Measurements from ENCODE around the gene RAB13.
"Not testable (repeated sequence)": the region's sequence is repeated elsewhere in the genome, so short reads cannot be mapped to it uniquely, and the experiment has no call there.

Gene RAB13

DNA sequence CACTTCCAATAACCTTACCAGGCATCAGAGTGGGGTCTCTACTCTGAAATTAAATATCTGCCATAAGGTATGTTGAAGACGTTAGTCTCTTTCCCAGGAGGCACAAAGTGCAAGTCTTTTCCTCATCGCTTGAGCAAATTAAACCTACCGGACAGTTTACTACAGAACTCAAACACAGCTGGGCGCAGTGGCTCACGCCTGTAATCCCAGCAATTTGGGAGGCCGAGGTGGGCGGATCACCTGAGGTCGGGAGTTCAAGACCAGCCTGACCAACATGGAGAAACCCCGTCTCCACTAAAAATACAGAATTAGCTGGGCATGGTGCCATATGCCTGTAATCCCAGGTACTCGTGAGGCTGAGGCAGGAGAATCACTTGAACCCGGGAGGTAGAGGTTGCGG is 7.0 kb downstream of the RAB13 start:
- H3K4me3 ChIP-seq (ENCODE audit: low read depth in 1 of 2, low read length in 2 of 2); H3K27me3 ChIP-seq (ENCODE audit: control insufficient read depth in 1 of 2, insufficient read depth in 2 of 2, low read length in 2 of 2); H3K9me3 ChIP-seq (ENCODE audit: control insufficient read depth in 1 of 2, low read length in 2 of 2); H3K9ac ChIP-seq (ENCODE audit: low read depth in 1 of 2, low read length in 2 of 2); H3K27ac ChIP-seq (ENCODE audit: low read depth, low read length): not testable (repeated sequence)
- H3K4me1 ChIP-seq (ENCODE audit: control insufficient read depth in 1 of 2, insufficient read depth in 2 of 2, low read length in 2 of 2), result peaks cover 15% of the 10 kb centered on the region in 2 donors
- peaks cover 6 to 20% of the 10 kb centered on the region in 2 donors for H3K36me3 ChIP-seq (ENCODE audit: control insufficient read depth in 1 of 2, insufficient read depth in 2 of 2, low read length in 2 of 2)

DNA sequence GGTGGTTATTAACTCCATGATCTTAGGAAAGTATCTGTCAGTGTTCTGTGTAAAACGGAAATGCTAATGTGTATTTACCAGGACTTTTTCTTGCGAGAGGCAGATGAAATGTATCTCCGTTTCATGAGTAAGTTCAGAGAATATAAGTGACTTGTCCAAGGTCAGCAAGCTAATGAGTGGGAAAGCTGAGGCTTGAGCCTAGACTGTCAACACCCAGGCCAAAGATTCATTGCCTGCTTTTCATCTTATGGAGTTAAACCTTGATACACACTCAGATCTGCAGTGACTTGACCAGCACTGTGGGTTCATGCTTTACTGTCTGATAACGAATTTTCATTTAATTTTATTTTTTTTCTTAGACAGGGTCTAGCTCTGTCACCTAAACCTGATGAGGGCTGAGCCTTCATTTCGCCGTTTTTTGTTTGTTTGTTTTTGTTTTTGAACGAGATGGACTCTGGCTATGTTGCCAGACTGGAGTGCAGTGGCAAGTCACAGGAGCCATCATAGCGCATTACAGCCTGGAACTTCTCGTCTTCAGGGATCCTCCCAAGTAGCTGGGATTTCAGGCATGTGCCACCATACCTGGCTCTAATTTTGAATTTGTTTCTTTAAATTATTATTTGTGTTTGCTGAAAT is 7.7 kb downstream of the RAB13 start:
- H3K9me3 ChIP-seq (ENCODE audit: control insufficient read depth in 1 of 2, low read length in 2 of 2), result no peaks in the 10 kb centered on the region
- peaks cover 15% of the 10 kb centered on the region in 2 donors for H3K4me1 ChIP-seq (ENCODE audit: control insufficient read depth in 1 of 2, insufficient read depth in 2 of 2, low read length in 2 of 2)
- peak overlapping the region; percentile 87 for H3K27ac ChIP-seq (ENCODE audit: low read depth, low read length)
- peak overlapping the region; percentile 98 for H3K4me3 ChIP-seq (ENCODE audit: low read depth in 1 of 2, low read length in 2 of 2)
- peak overlapping the region; percentile 86 to 92 for H3K9ac ChIP-seq (ENCODE audit: low read depth in 1 of 2, low read length in 2 of 2)
- no peaks in the 10 kb centered on the region for H3K27me3 ChIP-seq (ENCODE audit: control insufficient read depth in 1 of 2, insufficient read depth in 2 of 2, low read length in 2 of 2)
- peaks cover 13 to 27% of the 10 kb centered on the region in 2 donors for H3K36me3 ChIP-seq (ENCODE audit: control insufficient read depth in 1 of 2, insufficient read depth in 2 of 2, low read length in 2 of 2)

DNA sequence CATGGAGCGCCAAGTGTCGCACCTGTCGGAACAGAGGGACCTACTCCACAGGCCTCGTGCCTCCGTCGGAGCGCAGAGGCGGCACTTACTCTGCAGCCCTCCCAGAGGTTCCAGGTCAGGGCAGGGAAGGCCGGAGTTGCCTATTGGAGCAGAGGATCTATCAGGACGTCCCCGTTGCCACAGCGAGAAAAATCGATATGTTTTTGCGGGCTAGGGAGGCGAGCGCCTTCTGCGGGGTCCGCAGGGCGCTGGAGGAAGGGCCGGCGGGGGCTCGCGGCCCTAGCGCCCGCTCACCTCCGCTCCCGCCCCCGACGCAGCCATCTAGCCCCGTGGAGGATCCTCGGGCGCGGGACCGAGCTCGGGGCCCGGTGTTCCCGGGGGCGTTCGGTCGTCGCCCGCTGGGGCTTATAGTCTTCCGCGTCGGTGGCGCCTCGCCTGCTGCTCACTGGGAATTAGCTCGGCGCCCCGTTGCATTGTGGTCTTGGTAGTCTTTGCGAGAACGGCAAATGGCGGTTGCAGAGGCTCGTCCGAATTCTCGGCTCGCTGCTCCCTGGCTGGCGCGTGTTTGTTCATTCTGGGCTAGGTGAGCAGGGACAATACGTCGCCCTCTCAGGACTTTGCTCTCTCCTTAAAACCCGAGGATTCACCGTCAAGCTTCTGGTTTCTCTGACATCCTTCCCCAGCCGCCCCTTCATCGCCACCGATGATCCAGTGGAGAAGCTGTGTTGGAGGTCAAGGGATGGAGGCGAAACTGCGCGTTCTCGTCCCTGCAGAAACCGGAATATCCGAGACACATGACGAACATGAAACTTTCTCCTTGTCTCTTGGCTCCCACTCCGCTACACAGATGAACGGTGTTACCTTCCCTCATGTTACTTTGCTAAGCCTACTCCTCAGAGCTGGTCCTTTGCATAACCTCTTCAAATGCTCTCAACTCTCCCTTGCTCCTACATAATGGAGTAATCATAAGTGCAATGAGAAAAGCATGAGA is 8.6 kb downstream of the RAB13 start, which contains the start of gene JTB:
Gene JTB (minus strand): TSS at position 425 of the 991 bp plus-strand sequence. CDS start 422 bp downstream, at position 3.
- no peaks in the 10 kb centered on the region for H3K9me3 ChIP-seq (ENCODE audit: control insufficient read depth in 1 of 2, low read length in 2 of 2)
- H3K4me3 ChIP-seq (ENCODE audit: low read depth in 1 of 2, low read length in 2 of 2), result peak within 1 kb of the TSS; percentile 98
- H3K27ac ChIP-seq (ENCODE audit: low read depth, low read length), result peak within 1 kb of the TSS; percentile 87
- peaks cover 15% of the 10 kb centered on the region in 2 donors for H3K4me1 ChIP-seq (ENCODE audit: control insufficient read depth in 1 of 2, insufficient read depth in 2 of 2, low read length in 2 of 2)
- no peaks in the 10 kb centered on the region for H3K27me3 ChIP-seq (ENCODE audit: control insufficient read depth in 1 of 2, insufficient read depth in 2 of 2, low read length in 2 of 2)
- H3K36me3 ChIP-seq (ENCODE audit: control insufficient read depth in 1 of 2, insufficient read depth in 2 of 2, low read length in 2 of 2), result peaks cover 15 to 33% of the 10 kb centered on the region in 2 donors
- H3K9ac ChIP-seq (ENCODE audit: low read depth in 1 of 2, low read length in 2 of 2), result peak within 1 kb of the TSS; percentile 86 to 92

DNA sequence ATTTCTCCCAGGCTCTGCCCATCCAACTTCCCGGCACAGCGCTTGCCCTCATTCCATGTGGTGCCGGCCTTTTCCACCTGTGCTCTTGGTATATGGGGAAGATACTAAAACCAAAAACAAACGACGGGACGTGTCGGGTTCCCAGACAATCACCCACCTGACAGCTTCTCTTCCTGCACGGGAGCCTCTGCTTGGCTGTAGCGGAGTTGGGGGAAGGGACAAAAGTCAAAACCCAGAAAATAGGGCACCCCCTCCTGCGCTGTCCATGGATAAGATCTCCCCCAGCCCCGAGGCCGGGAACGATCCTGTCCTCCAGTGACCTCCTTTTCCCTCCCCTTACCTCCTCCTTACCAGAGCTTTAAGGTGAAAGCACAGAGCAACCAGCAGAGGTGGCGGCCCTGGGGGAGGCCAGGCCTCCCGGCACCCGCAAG is 9.3 kb downstream of the RAB13 start:
- peaks cover 15% of the 10 kb centered on the region in 2 donors for H3K4me1 ChIP-seq (ENCODE audit: control insufficient read depth in 1 of 2, insufficient read depth in 2 of 2, low read length in 2 of 2)
- peak overlapping the region; percentile 98 for H3K4me3 ChIP-seq (ENCODE audit: low read depth in 1 of 2, low read length in 2 of 2)
- no peaks in the 10 kb centered on the region for H3K27me3 ChIP-seq (ENCODE audit: control insufficient read depth in 1 of 2, insufficient read depth in 2 of 2, low read length in 2 of 2)
- peaks cover 15 to 34% of the 10 kb centered on the region in 2 donors for H3K36me3 ChIP-seq (ENCODE audit: control insufficient read depth in 1 of 2, insufficient read depth in 2 of 2, low read length in 2 of 2)
- peak overlapping the region; percentile 86 to 92 for H3K9ac ChIP-seq (ENCODE audit: low read depth in 1 of 2, low read length in 2 of 2)
- peak overlapping the region; percentile 87 for H3K27ac ChIP-seq (ENCODE audit: low read depth, low read length)
- H3K9me3 ChIP-seq (ENCODE audit: control insufficient read depth in 1 of 2, low read length in 2 of 2), result no peaks in the 10 kb centered on the region

DNA sequence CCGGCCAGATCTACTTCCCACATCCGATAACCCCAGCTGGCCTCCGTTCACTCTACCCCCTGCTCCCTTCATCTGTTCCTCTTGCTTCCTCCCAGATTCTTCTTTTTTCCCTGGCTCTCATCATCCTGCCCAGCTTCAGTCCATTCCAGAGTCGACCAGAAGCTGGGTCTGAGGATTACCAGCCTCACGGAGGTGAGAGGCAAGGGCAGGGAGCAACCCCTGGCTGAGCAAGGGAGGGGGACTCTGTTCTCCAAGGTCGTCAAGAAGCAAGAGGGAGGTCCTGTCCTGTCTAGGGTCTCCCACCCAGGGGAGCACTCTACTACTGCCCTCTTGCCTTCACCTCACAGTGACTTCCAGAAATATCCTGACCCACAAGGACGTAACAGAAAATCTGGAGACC is 12.6 kb downstream of the RAB13 start:
- Histone ChIP-seq H3K4me3 (ENCODE audit: low read depth in 1 of 2, low read length in 2 of 2) (no peak overlapping the region), H3K36me3 (ENCODE audit: control insufficient read depth in 1 of 2, insufficient read depth in 2 of 2, low read length in 2 of 2) (peaks cover 15 to 34% of the 10 kb centered on the region in 2 donors), H3K27ac (ENCODE audit: low read depth, low read length) (no peak overlapping the region)

DNA sequence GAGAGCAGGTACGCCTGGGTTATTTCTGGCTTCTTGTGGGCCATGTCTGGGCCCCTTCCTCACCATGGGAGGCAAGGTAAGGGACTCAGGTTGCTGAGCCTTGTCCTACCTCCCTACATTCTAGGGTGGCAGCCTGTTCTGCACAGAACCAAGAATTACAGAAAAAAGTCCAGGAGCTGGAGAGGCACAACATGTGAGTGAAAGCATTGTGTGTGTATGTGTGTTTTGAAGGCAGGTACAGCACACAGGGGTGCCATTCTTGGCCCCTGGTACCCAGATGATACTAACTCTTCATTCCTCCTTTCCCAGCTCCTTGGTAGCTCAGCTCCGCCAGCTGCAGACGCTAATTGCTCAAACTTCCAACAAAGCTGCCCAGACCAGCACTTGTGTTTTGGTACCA is 13.1 kb downstream of the RAB13 start:
- no peaks in the 10 kb centered on the region for H3K27me3 ChIP-seq (ENCODE audit: control insufficient read depth in 1 of 2, insufficient read depth in 2 of 2, low read length in 2 of 2)
- no peak overlapping the region for H3K4me3 ChIP-seq (ENCODE audit: low read depth in 1 of 2, low read length in 2 of 2)
- no peaks in the 10 kb centered on the region for H3K9me3 ChIP-seq (ENCODE audit: control insufficient read depth in 1 of 2, low read length in 2 of 2)
- H3K27ac ChIP-seq (ENCODE audit: low read depth, low read length), result no peak overlapping the region
- no peak overlapping the region for H3K9ac ChIP-seq (ENCODE audit: low read depth in 1 of 2, low read length in 2 of 2)
- peaks cover 15 to 34% of the 10 kb centered on the region in 2 donors for H3K36me3 ChIP-seq (ENCODE audit: control insufficient read depth in 1 of 2, insufficient read depth in 2 of 2, low read length in 2 of 2)
- H3K4me1 ChIP-seq (ENCODE audit: control insufficient read depth in 1 of 2, insufficient read depth in 2 of 2, low read length in 2 of 2), result peaks cover 21 to 22% of the 10 kb centered on the region in 2 donors

More for the DNA sequence above, 12.6 kb downstream of the RAB13 start:
- H3K4me1 ChIP-seq (ENCODE audit: control insufficient read depth in 1 of 2, insufficient read depth in 2 of 2, low read length in 2 of 2), result peaks cover 19 to 20% of the 10 kb centered on the region in 2 donors
- no peaks in the 10 kb centered on the region for H3K9me3 ChIP-seq (ENCODE audit: control insufficient read depth in 1 of 2, low read length in 2 of 2)
- no peak overlapping the region for H3K9ac ChIP-seq (ENCODE audit: low read depth in 1 of 2, low read length in 2 of 2)
- no peaks in the 10 kb centered on the region for H3K27me3 ChIP-seq (ENCODE audit: control insufficient read depth in 1 of 2, insufficient read depth in 2 of 2, low read length in 2 of 2)

DNA sequence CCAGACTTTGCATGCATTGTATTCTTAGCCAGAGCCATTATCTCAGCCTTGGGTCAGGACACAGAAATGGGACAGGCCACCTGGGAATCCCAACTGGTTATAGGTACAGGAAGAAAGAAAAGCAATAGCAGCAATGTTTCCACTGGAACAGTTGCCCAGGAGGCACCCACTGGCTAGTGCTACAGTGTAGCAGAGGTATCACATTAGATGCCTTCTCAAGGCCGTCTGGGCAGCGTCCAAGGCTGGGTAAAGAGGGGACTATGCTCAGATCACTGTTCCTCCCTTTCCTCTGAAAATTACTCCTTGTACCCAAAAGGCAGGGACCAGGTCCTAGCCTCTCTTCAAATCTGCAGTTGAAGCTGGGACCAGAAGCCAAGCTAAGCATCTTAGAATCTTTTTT is 15.8 kb downstream of the RAB13 start:
- no peaks in the 10 kb centered on the region for H3K27me3 ChIP-seq (ENCODE audit: control insufficient read depth in 1 of 2, insufficient read depth in 2 of 2, low read length in 2 of 2)
- H3K27ac ChIP-seq (ENCODE audit: low read depth, low read length), result no peak overlapping the region
- H3K4me1 ChIP-seq (ENCODE audit: control insufficient read depth in 1 of 2, insufficient read depth in 2 of 2, low read length in 2 of 2), result peaks cover 23 to 26% of the 10 kb centered on the region in 2 donors
- no peak overlapping the region for H3K4me3 ChIP-seq (ENCODE audit: low read depth in 1 of 2, low read length in 2 of 2)
- H3K9ac ChIP-seq (ENCODE audit: low read depth in 1 of 2, low read length in 2 of 2), result no peak overlapping the region
- H3K36me3 ChIP-seq (ENCODE audit: control insufficient read depth in 1 of 2, insufficient read depth in 2 of 2, low read length in 2 of 2), result peaks cover 15 to 28% of the 10 kb centered on the region in 2 donors
- no peaks in the 10 kb centered on the region for H3K9me3 ChIP-seq (ENCODE audit: control insufficient read depth in 1 of 2, low read length in 2 of 2)

DNA sequence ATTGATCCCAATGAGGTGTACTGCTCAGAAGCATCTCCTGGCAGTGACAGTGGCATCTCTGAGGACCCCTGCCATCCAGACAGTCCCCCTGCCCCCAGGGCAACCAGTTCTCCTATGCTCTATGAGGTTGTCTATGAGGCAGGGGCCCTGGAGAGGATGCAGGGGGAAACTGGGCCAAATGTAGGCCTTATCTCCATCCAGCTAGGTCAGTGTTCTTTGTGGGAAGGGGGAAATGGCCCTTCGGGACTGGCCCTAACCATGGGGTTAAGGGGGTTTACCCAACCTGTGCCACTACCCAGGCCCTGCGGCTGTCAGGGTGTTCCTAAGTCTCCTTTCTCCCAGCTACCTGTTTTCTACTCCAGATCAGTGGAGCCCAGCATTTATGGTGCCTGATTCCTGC is 17.2 kb downstream of the RAB13 start:
- peak overlapping the region in 1 of 2 donors; percentile 83 for H3K9ac ChIP-seq (ENCODE audit: low read depth in 1 of 2, low read length in 2 of 2)
- peak overlapping the region; percentile 77 to 91 for H3K4me3 ChIP-seq (ENCODE audit: low read depth in 1 of 2, low read length in 2 of 2)
- H3K27ac ChIP-seq (ENCODE audit: low read depth, low read length), result no peak overlapping the region
- no peaks in the 10 kb centered on the region for H3K27me3 ChIP-seq (ENCODE audit: control insufficient read depth in 1 of 2, insufficient read depth in 2 of 2, low read length in 2 of 2)
- peaks cover 8 to 18% of the 10 kb centered on the region in 2 donors for H3K36me3 ChIP-seq (ENCODE audit: control insufficient read depth in 1 of 2, insufficient read depth in 2 of 2, low read length in 2 of 2)
- no peaks in the 10 kb centered on the region for H3K9me3 ChIP-seq (ENCODE audit: control insufficient read depth in 1 of 2, low read length in 2 of 2)
- H3K4me1 ChIP-seq (ENCODE audit: control insufficient read depth in 1 of 2, insufficient read depth in 2 of 2, low read length in 2 of 2), result peaks cover 28 to 29% of the 10 kb centered on the region in 2 donors

DNA sequence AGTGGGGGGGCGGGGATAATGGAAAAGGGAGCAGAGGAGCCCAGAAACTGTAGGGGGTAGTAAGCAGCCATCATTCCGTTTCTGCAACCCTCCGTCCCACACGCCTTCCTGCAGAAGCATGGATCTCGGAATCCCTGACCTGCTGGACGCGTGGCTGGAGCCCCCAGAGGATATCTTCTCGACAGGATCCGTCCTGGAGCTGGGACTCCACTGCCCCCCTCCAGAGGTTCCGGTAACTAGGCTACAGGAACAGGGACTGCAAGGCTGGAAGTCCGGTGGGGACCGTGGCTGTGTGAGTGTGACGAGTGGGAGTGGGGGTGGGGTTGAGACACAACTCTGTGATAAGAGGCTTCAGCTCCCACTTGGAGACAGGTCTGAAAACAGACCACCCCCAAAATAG is 17.7 kb downstream of the RAB13 start:
- H3K27me3 ChIP-seq (ENCODE audit: control insufficient read depth in 1 of 2, insufficient read depth in 2 of 2, low read length in 2 of 2), result no peaks in the 10 kb centered on the region
- H3K9ac ChIP-seq (ENCODE audit: low read depth in 1 of 2, low read length in 2 of 2), result peak overlapping the region; percentile 83 to 84
- H3K4me1 ChIP-seq (ENCODE audit: control insufficient read depth in 1 of 2, insufficient read depth in 2 of 2, low read length in 2 of 2), result peaks cover 28 to 31% of the 10 kb centered on the region in 2 donors
- no peaks in the 10 kb centered on the region for H3K9me3 ChIP-seq (ENCODE audit: control insufficient read depth in 1 of 2, low read length in 2 of 2)
- H3K27ac ChIP-seq (ENCODE audit: low read depth, low read length), result no peak overlapping the region
- peak overlapping the region; percentile 77 to 91 for H3K4me3 ChIP-seq (ENCODE audit: low read depth in 1 of 2, low read length in 2 of 2)
- H3K36me3 ChIP-seq (ENCODE audit: control insufficient read depth in 1 of 2, insufficient read depth in 2 of 2, low read length in 2 of 2), result peaks cover 2 to 12% of the 10 kb centered on the region in 2 donors

DNA sequence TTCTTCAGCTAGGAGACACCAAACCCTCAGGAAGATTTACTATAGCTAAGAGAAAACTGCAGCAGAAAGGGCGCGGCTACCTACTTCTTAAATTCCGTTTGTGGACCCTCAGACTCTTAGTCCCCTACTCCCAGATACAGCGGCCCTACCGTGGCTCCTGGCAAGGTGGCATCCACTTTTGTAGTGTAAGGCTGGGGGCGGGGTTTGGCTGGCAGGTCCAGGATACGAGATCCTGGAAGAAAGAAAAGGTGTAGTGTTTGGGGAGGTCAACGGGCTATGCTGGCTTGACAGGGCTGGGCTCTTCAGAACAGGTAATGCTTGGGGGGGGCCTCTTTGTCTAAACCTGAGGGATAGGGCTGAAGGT is 18.2 kb downstream of the RAB13 start:
- Histone ChIP-seq H3K27me3 (ENCODE audit: control insufficient read depth in 1 of 2, insufficient read depth in 2 of 2, low read length in 2 of 2) (no peaks in the 10 kb centered on the region), H3K27ac (ENCODE audit: low read depth, low read length) (peak overlapping the region; percentile 61), H3K36me3 (ENCODE audit: control insufficient read depth in 1 of 2, insufficient read depth in 2 of 2, low read length in 2 of 2) (peaks cover 0 to 8% of the 10 kb centered on the region in 2 donors), H3K4me3 (ENCODE audit: low read depth in 1 of 2, low read length in 2 of 2) (peak overlapping the region; percentile 77 to 91), H3K4me1 (ENCODE audit: control insufficient read depth in 1 of 2, insufficient read depth in 2 of 2, low read length in 2 of 2) (peaks cover 29 to 34% of the 10 kb centered on the region in 2 donors), H3K9me3 (ENCODE audit: control insufficient read depth in 1 of 2, low read length in 2 of 2) (no peaks in the 10 kb centered on the region), H3K9ac (ENCODE audit: low read depth in 1 of 2, low read length in 2 of 2) (peak overlapping the region; percentile 83 to 84)

Measured in duodenal mucosa (tissue), 2 donors.